Stimulated activated CD8-positive, alpha-beta memory T cell treated with anti-CD3 and anti-CD28 coated beads, Interleukin-4, amount 100 ng/mL, for 4 hours (primary cell): ENCODE data around the gene SORCS3.

ENCODE experiments used
- DNase-seq, 2 donors: peaks; one replicate each; pipeline ENCODE4 v3.0.0-alpha.2; 2020; ENCODE audit warnings: low read depth in 2 of 2, low spot score in 1 of 2

The SORCS3 gene

DNA sequence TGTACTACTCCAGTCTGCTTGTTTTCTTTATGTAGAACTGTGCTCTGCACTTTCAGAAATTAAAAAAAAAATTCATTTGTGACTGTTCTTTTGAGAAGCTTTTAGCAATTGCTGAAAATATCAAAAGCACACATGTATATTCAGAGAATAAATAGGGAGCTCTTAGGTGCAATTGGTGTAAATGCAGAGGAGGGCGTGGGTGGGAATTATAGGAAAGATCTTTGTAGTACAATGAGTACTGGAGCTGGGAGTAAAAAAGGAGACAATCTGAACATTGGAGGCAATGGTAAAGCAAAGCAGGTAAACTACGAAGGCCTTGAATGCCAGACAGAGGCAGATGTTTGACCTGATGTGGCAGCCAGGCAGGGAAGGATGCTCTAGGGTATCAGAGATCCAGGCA is 267.5 kb downstream of the SORCS3 start:
- DNase-seq = no peak

DNA sequence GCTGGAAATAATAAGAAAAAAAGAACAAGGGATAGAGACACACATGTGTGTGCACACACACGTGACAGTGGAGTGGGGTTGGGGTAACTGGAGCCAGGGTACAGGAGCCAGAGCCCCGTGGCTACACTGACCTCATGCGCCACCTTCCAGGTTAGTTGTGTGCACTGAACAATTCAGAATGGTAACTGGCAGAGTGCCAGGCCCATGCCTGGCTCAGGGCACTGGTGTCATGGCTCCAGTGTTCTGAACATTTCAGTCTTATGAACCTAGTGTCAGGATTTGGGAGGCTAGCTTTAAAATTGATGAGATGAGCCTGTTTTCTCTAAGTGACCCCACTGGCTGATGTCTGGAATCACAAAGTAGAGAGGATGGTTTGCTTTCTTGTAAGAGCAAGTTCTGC is 269.6 kb downstream of the SORCS3 start:
- no peak for DNase-seq

DNA sequence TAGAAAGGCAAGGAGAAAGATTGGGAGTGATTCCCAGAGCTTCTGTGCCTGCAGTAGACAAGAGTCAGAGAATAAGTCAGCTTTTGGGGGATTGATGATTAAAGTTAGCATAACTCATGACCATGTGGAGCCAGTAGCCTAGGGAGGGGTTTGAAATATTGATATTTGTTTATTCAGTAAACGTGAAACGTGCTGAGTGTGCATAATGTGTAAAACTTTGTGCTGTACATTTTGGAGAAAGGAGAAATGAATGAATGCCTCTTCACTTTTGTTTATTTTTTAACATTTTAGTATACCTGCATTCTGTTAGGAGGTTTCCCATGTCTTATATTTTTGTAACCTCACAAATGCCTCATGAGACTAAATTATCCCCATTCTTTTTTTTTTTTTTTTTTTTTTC is 272.3 kb downstream of the SORCS3 start:
- DNase-seq = no peak

GRCh38 chr10:104920476-104920875 is 279.4 kb downstream of the SORCS3 start:
- no peak for DNase-seq

GRCh38 chr10:104921763-104922162 is 280.7 kb downstream of the SORCS3 start:
- DNase-seq = no peak

DNA sequence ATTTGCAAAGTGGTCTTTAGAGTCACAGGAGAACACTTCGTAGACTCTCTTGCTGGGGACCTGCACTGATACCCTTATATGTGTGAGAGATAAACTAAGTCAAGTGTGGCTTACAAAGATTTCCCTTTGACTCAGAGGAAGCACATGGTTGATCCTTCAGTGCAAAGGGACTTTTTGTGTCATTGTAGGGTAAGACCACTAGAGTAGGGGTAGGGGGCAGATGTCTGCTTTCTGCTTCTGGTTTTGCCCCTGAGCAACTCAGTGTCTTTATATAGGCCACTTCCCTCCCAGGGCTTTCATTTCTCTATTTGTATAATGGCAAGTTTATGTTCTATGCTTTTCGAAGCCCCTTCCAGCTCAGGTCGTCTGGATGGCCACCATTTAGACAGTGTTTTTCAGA is 281.7 kb downstream of the SORCS3 start:
- DNase-seq = no peak

GRCh38 chr10:104923501-104923900 is 282.4 kb downstream of the SORCS3 start:
- no peak for DNase-seq

GRCh38 chr10:104924101-104924795 is 283.2 kb downstream of the SORCS3 start:
- DNase-seq = no peak

DNA sequence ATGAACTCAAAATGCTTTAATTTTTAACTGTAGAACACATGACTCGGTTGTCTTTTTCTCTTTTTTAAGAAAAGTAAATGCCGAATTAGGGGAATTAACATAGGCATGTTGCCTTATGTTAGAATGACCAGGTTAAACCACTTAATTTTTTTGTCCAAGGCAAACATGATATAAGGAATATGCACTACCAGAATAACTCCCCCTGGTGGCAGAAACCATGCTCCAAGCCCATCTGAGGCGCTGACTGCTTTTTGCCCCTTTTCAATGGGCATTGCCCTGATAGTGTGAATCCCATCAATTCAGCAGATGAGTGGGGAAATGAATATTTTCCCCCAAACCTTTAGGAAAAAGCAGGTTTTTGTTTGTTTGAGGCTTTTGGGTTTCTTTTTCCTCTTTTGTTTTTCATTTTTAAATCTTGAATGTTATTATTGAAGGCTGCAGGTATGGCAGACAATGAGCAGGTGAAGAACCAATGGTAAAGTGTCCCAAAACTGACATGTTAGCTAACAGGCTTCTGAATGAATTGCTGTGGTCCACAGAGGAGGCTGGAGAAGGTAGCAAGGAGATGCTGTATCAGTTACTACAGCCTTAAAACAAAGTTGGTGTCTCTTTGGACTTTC is 284.3 kb downstream of the SORCS3 start:
- DNase-seq = no peak

GRCh38 chr10:104928734-104929133 is 287.6 kb downstream of the SORCS3 start:
- no peak for DNase-seq

- DNase-seq = no peak
Measured at GRCh38 chr10:104931612-104932134, 290.6 kb downstream of the SORCS3 start.

- no peak for DNase-seq
Measured at GRCh38 chr10:104935656-104936055, 294.6 kb downstream of the SORCS3 start.

DNA sequence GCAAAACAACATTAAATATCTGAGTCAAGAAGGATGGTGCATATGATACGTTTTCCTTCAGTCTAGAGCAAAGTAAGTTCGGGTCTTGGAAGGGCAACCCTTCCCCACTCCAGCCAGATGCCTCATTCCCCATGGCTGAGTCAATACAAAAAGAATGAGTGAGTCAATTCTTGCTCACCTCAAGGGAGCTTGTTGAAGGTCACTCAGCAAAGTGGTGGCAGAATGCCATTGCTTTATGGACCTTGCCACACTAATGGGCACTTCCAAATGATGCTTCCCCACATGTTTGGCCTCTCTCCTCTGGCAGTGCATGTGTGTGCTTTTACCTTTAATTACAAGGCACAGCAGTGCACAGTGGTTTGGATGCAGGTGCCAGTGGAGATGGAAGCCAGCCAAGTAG is 296.5 kb downstream of the SORCS3 start:
- no peak for DNase-seq

DNA sequence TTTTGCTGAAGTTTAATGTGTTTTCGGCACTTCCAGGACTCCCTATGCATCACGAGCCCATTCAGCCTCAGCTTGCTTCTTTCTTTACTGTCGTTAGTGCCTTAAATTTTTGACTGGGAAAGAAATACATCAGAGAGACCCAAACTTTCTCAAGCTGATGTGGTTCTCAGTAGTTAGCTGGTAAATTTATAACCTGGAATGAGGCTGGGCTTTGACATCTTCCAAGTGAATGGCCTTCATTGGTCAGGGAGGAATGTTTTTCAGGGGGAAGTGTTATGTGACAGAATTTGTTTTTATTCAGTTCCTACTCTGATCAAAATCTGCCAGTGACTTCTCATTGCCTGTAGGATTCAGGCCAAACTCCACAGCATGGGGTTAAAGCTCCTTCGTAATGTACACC is 296.9 kb downstream of the SORCS3 start:
- no peak for DNase-seq

DNA sequence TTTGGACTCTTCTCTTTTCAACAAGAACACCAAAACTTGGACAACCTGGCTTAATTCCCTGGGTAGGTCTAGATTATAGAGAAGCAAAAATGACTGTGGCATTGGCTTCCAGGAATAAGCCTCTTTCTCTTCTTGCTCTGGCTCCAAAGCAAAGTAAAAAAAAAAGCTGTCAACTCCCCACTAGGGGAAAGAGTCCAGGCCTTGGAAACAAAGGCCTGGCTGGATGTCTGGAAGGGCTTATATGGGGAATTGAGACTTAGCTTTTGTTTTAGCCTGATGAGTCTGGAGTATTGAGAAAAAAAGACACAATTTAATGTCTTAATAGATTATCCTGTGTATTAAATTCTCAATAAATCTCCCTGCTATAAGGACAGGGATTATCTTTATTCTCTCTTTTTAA is 300.6 kb downstream of the SORCS3 start:
- DNase-seq = no peak

GRCh38 chr10:104947314-104947713 is 306.2 kb downstream of the SORCS3 start:
- DNase-seq = no peak

DNA sequence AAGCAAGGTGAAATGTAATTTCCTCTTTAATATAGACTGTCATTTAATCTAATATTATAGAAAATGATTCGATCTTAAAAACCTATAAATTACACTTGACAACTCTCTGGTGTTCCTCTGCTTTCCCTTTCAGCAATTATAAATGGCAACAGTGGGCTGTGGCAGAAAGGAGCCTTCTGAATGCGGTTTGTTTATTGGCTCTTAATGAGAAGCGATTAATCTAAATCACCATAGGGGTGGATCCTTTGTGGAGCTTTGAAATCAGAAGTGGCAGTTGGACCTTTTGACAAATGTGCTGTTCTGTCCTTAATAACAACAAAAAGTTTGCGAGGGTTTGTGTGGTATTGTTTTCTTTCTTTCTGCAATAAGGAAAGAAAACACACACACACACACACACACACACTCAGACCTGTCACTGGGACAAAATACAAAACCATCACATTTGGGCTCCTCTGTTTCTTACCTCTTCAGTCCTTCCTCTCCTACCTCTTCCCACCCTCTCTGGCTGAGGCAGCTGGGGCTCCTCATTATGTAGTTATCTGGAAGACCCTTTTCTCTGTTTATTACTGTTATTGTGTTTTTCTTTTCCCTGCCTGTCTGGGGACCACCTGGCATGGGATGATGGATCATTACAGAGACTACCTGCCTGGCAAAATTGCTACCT is 316.2 kb downstream of the SORCS3 start:
- no peak for DNase-seq

DNA sequence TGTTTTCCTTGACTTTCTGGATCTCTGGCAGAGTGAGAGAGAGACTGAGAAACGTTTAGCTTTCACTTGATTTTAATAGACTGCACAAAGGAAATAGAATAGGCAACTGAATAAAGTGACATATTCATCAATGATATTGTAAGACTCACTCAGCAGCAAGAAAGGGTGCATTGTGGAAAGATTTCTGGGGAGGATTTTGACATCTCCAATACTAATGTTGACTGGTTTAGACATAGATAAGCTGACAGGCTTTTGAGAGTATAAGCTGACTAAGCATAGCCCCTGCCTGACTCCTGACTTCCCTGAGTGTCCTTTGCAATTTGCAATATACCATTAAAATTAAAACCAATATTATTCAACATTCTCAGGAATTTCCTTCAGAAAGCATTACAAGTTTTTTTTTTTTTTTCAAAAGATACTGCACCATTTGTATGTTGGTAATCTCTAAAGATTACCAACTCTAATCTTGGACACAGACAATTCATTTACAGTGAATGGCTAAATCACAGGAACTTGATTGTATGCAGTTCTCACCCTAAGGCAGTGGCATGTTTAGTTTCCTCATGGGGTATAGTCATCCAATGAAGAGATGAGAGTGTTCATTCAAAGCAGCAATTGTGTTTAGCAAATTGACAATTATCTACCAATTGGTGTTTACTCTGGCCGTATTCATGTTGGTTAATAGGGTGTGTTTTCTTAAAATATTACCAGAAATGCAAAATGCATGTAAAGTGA is 325.6 kb downstream of the SORCS3 start:
- DNase-seq = no peak

GRCh38 chr10:104980368-104980767 is 339.3 kb downstream of the SORCS3 start:
- DNase-seq = no peak

GRCh38 chr10:104981995-104982394 is 340.9 kb downstream of the SORCS3 start:
- DNase-seq = no peak

DNA sequence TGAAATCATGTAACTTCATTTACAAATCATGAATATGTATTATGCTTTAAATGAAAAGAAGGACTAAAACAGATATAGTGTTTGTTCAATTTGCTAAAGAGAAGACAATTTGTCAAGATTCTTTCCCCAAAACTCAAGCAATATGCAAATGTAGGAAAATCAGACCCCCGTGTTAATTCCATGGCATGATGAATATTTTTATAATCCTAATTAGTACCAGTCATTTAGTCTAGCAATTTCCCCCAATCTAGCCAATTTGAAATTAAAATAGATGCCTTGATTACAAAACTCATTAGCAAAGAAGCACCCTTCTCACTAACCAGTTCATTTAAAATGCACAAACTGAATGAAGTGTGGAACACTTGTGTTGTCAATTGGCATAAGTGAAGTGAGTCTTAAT is 347.6 kb downstream of the SORCS3 start:
- DNase-seq = no peak

- DNase-seq = no peak
Measured at GRCh38 chr10:104989880-104990279, 348.8 kb downstream of the SORCS3 start.
